ENCODE measurements around the gene LYSMD1.

DNA sequence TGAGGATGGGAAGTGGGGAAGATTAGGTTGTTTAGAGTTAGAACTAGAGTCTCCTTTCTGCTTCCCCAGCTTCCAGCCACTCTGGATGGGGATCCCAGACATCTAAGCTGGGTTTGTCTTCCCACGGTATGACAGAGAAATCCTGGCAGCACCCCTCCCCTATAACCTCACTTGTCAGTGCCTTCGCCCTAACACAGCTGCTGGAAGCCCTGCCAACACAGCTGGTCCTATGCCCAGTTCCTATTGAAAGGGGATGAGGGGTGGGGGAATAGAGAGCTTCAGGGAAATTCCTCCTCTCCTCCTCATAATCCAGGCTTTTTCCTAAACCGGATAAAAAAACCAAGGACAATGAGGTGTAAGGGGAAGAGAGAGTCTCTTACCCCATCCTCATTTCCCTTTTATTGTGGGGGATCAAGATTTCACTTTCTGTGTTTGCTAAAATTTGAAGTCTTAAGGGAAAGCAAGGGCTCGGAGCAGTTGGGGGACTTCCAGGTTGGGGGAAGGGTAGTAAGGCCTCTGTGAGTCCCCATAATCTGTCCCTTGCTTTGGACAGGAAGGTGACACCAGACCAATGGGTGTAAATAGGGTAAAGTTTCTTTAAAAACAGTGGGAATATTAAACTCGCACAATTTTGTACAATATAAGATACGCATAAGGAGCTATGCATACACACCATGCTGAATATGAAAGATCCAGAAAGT, 9.5 kb upstream of the LYSMD1 start:
- TF ChIP-seq CTCF (IDR thresholded peaks at IDR 0.05; ENCODE audit: extremely low read depth in 1 of 2, insufficient read depth in 1 of 2, low read depth in 1 of 2, low read length in 2 of 2) = no peak
- no peak for TF ChIP-seq MAX (IDR thresholded peaks at IDR 0.05; ENCODE audit: insufficient read depth, insufficient read length)
- no peak for TF ChIP-seq GATA2 (IDR thresholded peaks at IDR 0.05; ENCODE audit: insufficient read depth, insufficient read length, low read depth, low read length)
- TF ChIP-seq POLR2A (IDR thresholded peaks at IDR 0.05; ENCODE audit: low read depth, low read length) = no peak
- TF ChIP-seq POLR2AphosphoS5 (IDR thresholded peaks at IDR 0.05; ENCODE audit: insufficient read depth, low read depth, low read length) = no peak
- TF ChIP-seq FOS (IDR thresholded peaks at IDR 0.05; ENCODE audit: borderline replicate concordance, insufficient read depth, low read length) = no peak
